HG03108 (cell line): ENCODE results near the gene SLC25A17.
"Not testable (repeated sequence)": the region's sequence is repeated elsewhere in the genome, so short reads cannot be mapped to it uniquely, and the experiment has no call there.

ENCODE experiments used
- ATAC-seq: cut with Tn5 transposase; IDR thresholded peaks from one replicate; pipeline ENCODE4 v1.9.1; 2021; ENCODE audit warnings: moderate library complexity; ENCODE audit not compliant: unreplicated experiment

SLC25A17 gene

DNA sequence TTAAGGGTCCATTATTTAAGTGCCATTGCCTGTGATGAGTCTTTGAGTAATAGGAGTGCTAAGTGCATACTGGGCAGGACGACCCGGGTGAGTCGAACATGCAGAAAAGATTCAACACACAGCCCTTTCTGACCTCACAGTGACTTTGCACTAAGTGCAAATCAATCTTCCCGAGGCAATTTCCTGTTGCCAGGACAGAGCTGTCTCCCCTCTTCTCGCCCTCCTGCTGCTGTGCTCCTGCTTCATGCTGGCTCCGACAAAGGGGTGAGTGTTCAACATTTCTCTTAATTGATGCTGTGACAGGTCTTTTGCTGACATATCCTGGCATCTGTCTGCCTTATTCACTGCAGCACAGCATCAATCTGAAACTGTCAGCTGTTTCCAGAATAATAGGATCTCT is 97.9 kb downstream of the SLC25A17 start:
- ATAC-seq = no peak

DNA sequence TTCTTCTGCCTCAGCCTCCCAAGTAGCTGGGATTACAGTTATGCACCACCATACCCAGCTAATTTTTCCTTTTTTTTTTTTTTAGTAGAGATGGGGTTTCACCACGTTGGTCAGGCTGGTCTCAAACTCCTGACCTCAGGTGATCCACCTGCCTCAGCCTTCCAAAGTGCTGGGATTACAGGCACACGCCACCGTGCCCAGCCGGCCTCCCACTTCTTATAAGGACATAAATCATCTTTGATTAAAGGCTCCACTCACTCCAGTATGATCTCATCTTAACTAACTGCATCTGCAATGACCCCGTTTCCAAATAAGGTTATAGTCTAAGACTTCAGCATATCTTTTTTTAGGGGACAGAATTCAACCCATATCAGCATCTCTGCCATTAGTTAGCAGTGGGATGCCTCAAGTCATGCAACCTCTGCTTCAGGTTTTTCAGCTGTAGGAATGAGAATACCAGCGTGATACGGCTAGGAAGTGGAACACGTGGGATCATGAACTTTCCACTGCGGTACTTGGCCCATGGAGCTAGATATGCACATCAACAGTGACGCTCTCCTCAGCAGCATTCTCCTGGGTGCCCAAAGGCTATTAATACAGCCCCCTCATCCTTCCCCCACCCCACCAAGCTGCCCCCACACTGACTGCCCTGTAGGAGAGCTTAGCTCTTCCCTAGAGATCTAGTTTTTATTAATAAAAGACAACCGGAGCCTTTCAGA is 98.4 kb downstream of the SLC25A17 start:
- no peak for ATAC-seq

DNA sequence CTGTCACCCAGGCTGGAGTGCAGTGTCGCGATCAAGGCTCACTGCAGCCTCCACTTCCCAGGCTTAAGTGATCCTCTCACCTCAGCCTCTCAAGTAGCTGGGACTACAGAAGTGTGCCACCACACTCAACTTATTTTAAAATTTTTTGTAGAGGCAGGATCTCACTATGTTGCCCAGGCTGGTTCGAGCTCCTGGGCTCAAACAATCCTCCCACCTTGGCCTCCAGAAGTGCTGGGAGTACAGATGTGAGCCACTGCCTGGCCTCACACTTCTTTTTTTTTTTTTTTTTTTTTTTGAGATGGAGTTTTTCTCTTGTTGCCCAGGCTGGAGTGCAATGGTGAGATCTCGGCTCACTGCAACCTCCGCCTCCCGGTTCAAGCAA is 99.0 kb downstream of the SLC25A17 start:
- not testable (repeated sequence) for ATAC-seq
